Liver (tissue), 3 donors: ENCODE measurements around the gene CBFA2T2.
"Not testable (repeated sequence)": the region's sequence is repeated elsewhere in the genome, so short reads cannot be mapped to it uniquely, and the experiment has no call there.

Experiments
- ATF3 ChIP-seq: IDR thresholded peaks from 2 replicates; pipeline ENCODE4 v1.6.1; 2016; ENCODE audit warnings: antibody characterized with exemption
- CTCF ChIP-seq: fragments of 150-350 bp; IDR thresholded peaks from 2 replicates; pipeline ENCODE4 v1.5.1; 2017; ENCODE audit warnings: improper control_type of control experiment, low read depth, low read length; ENCODE audit not compliant: missing input control
- EGR1 ChIP-seq, 2 donors: IDR thresholded peaks; 2 replicates each; pipeline ENCODE4 v1.6.1; 2016 to 2018; ENCODE audit warnings: antibody characterized with exemption in 2 of 2, low read depth in 2 of 2
- MAX ChIP-seq: IDR thresholded peaks from 2 replicates; pipeline ENCODE4 v1.6.1; 2016; ENCODE audit warnings: antibody characterized with exemption
- RAD21 ChIP-seq, 2 donors: IDR thresholded peaks; 2 replicates each; pipeline ENCODE4 v1.6.1; 2016; ENCODE audit warnings: antibody characterized with exemption in 2 of 2, mild to moderate bottlenecking in 2 of 2
- SP1 ChIP-seq: IDR thresholded peaks from 2 replicates; pipeline ENCODE4 v1.6.1; 2018; ENCODE audit warnings: antibody characterized with exemption, mild to moderate bottlenecking
- YY1 ChIP-seq: IDR thresholded peaks from 2 replicates; pipeline ENCODE4 v1.6.1; 2016; ENCODE audit warnings: antibody characterized with exemption, mild to moderate bottlenecking
- ZBTB33 ChIP-seq: IDR thresholded peaks from 2 replicates; pipeline ENCODE4 v1.6.1; 2016; ENCODE audit warnings: antibody characterized with exemption
- donor health status: healthy.
- donor health status: healthy.

- TF ChIP-seq ZBTB33; CTCF; MAX; YY1; SP1; ATF3; EGR1 (IDR thresholded peaks at IDR 0.05; ENCODE audit: low read depth in 2 of 2); RAD21 (IDR thresholded peaks at IDR 0.05): not testable (repeated sequence)
These were observed 25.1 kb upstream of the CBFA2T2 start for GRCh38 chr20:33464759-33465158.
